GM23338 (cell line): ENCODE data around the gene SPINK8.

Experiments used
- CTCF ChIP-seq, 2 experiments: fragments of 200-600 bp in 1 of 2; sonication (generic) in 1 of 2; conservative IDR thresholded peaks; 2 replicates each; pipeline versions ENCODE4 v1.5.1 to v1.6.1; 2016 to 2017; ENCODE audit warnings: antibody characterized with exemption in 2 of 2, low read depth in 2 of 2, mild to moderate bottlenecking in 2 of 2, moderate library complexity in 1 of 2
- EZH2phosphoT487 ChIP-seq: fragments of 200-600 bp; sonication (generic); IDR thresholded peaks from one replicate; pipeline ENCODE4 v1.8.1; 2018; ENCODE audit warnings: antibody characterized with exemption; ENCODE audit not compliant: unreplicated experiment
- POLR2AphosphoS5 ChIP-seq: IDR thresholded peaks from 2 replicates; pipeline ENCODE4 v1.6.1; 2016; ENCODE audit warnings: antibody characterized with exemption, low read depth

GRCh38 chr3:48334605-48335004 is 1.1 kb upstream of the SPINK8 start:
- no peak for TF ChIP-seq POLR2AphosphoS5
- TF ChIP-seq CTCF (conservative IDR thresholded peaks at IDR 0.05; ENCODE audit: low read depth in 2 of 2) = no peak
- no peak for TF ChIP-seq EZH2phosphoT487
